HEK293 (cell line): ENCODE measurements around the gene CHCHD6.
A peak's percentile ranks its signal among the peaks of the same experiment; 100 is the strongest.

Experiments
- CTCF ChIA-PET: fragments of 350-600 bp; formaldehyde crosslinking; extraction: SDS; loops from one replicate; lab custom pipeline; 2021; ENCODE audit warnings: antibody characterized with exemption; lab: Yijun Ruan, JAX
- POLR2A ChIA-PET: fragments of 300-600 bp; formaldehyde crosslinking; extraction: SDS; loops from one replicate; lab custom pipeline; 2020; ENCODE audit warnings: antibody characterized with exemption, inconsistent platforms; lab: Yijun Ruan, JAX
- H3K27ac ChIP-seq: fragments of 200-500 bp; sonication (Bioruptor generic); 2 replicates; pipeline ENCODE4 v1.5.1; 2014; ENCODE audit warnings: low read depth, low read length, control low read depth, inconsistent platforms; ENCODE audit errors: extremely low read depth
- H3K36me3 ChIP-seq, 2 experiments: fragments of 200-500 bp in 1 of 2; sonication (Bioruptor generic) in 1 of 2; 1 replicate in 1 of 2; 2 replicates in 1 of 2; pipeline ENCODE4 v1.5.1; 2014 to 2017; ENCODE audit warnings: inconsistent platforms in 2 of 2, low read length in 2 of 2; ENCODE audit not compliant: control insufficient read depth in 2 of 2, insufficient read depth in 1 of 2
- H3K4me1 ChIP-seq: fragments of 200-500 bp; sonication (Bioruptor generic); 2 replicates; pipeline ENCODE4 v1.5.1; 2014; ENCODE audit warnings: mild to moderate bottlenecking, low read length, inconsistent platforms; ENCODE audit not compliant: control insufficient read depth, insufficient read depth
- H3K4me3 ChIP-seq: 2 replicates; pipeline ENCODE4 v1.5.1; 2011; ENCODE audit warnings: low read depth, mild to moderate bottlenecking, control low read depth, low read length, moderate library complexity
- H3K9me3 ChIP-seq: fragments of 200-500 bp; sonication (Bioruptor generic); 2 replicates; pipeline ENCODE4 v1.5.1; 2014; ENCODE audit warnings: low read depth, low read length, inconsistent platforms; ENCODE audit not compliant: control insufficient read depth, insufficient read depth
- EGR2 ChIP-seq: fragments of 450-650 bp; formaldehyde crosslinking; IDR thresholded peaks from 2 replicates; pipeline ENCODE4 v1.5.1; 2016; ENCODE audit warnings: low read depth, missing biosample characterization, missing genetic modification characterization
- FEZF1 ChIP-seq: fragments of 450-650 bp; formaldehyde crosslinking; IDR thresholded peaks from 2 replicates; pipeline ENCODE4 v1.5.1; 2016; ENCODE audit warnings: missing biosample characterization, missing genetic modification characterization
- GLI2 ChIP-seq: fragments of 450-650 bp; formaldehyde crosslinking; IDR thresholded peaks from 2 replicates; pipeline ENCODE4; 2017; ENCODE audit warnings: missing biosample characterization, missing genetic modification characterization, low read depth, borderline replicate concordance
- INSM2 ChIP-seq: fragments of 450-650 bp; formaldehyde crosslinking; IDR thresholded peaks from 2 replicates; pipeline ENCODE4 v1.5.1; 2016; ENCODE audit warnings: missing biosample characterization, missing genetic modification characterization
- KLF1 ChIP-seq: fragments of 450-650 bp; formaldehyde crosslinking; IDR thresholded peaks from 2 replicates; pipeline ENCODE4 v1.5.1; 2016; ENCODE audit warnings: missing biosample characterization, missing genetic modification characterization
- TRIM28 ChIP-seq: IDR thresholded peaks from 2 replicates; pipeline ENCODE4 v1.6.1; 2011; ENCODE audit warnings: low read length, control low read depth, borderline replicate concordance
- ZBTB7A ChIP-seq: fragments of 450-650 bp; formaldehyde crosslinking; IDR thresholded peaks from 2 replicates; pipeline ENCODE4 v1.5.1; 2016; ENCODE audit warnings: low read depth, missing biosample characterization, missing genetic modification characterization
- ZNF16 ChIP-seq: fragments of 450-650 bp; formaldehyde crosslinking; IDR thresholded peaks from 2 replicates; pipeline ENCODE4 v1.5.1; 2016; ENCODE audit warnings: low read depth, missing biosample characterization, missing genetic modification characterization
- ZNF169 ChIP-seq: fragments of 450-650 bp; formaldehyde crosslinking; IDR thresholded peaks from 2 replicates; pipeline ENCODE4 v1.5.1; 2016; ENCODE audit warnings: missing biosample characterization, missing genetic modification characterization
- ZNF350 ChIP-seq: fragments of 450-650 bp; formaldehyde crosslinking; IDR thresholded peaks from 2 replicates; pipeline ENCODE4 v1.5.0; 2017; ENCODE audit warnings: missing biosample characterization, mild to moderate bottlenecking, missing genetic modification characterization
- ZNF501 ChIP-seq: fragments of 450-650 bp; formaldehyde crosslinking; IDR thresholded peaks from 2 replicates; pipeline ENCODE4 v1.5.1; 2016; ENCODE audit warnings: missing biosample characterization, missing genetic modification characterization
- ZNF548 ChIP-seq: fragments of 450-650 bp; formaldehyde crosslinking; IDR thresholded peaks from 2 replicates; pipeline ENCODE4 v1.5.1; 2016; ENCODE audit warnings: missing biosample characterization, missing genetic modification characterization
- ZNF623 ChIP-seq: fragments of 450-650 bp; formaldehyde crosslinking; IDR thresholded peaks from 2 replicates; pipeline ENCODE4 v1.5.1; 2016; ENCODE audit warnings: missing biosample characterization, missing genetic modification characterization
- ZNF654 ChIP-seq: fragments of 450-650 bp; formaldehyde crosslinking; IDR thresholded peaks from 2 replicates; pipeline ENCODE4 v1.5.1; 2016; ENCODE audit warnings: low read depth, missing biosample characterization, missing genetic modification characterization
- ZNF660 ChIP-seq: fragments of 450-650 bp; IDR thresholded peaks from 2 replicates; pipeline ENCODE4 v1.5.1; 2018; ENCODE audit warnings: missing biosample characterization, mild to moderate bottlenecking, missing genetic modification characterization
- ZNF704 ChIP-seq: fragments of 450-650 bp; formaldehyde crosslinking; IDR thresholded peaks from 2 replicates; pipeline ENCODE4 v1.5.1; 2016; ENCODE audit warnings: missing biosample characterization, missing genetic modification characterization
- ZSCAN16 ChIP-seq: fragments of 450-650 bp; formaldehyde crosslinking; IDR thresholded peaks from 2 replicates; pipeline ENCODE4 v1.5.1; 2016; ENCODE audit warnings: missing biosample characterization, missing genetic modification characterization
- TF ChIP-seq, protein P1 (sequence below): fragments of 450-650 bp; formaldehyde crosslinking; IDR thresholded peaks from 2 replicates; pipeline ENCODE4 v1.5.1; 2017; ENCODE audit warnings: missing biosample characterization, missing genetic modification characterization
- TF ChIP-seq, protein P2 (sequence below): sonication (generic); formaldehyde crosslinking; IDR thresholded peaks from 2 replicates; pipeline ENCODE4 v1.8.1; 2022; ENCODE audit warnings: mild to moderate bottlenecking, moderate library complexity, missing genetic modification reagents

Gene CHCHD6

GRCh38 chr3:126747768-126748167, 43.7 kb downstream of the CHCHD6 start:
- H3K27ac ChIP-seq: no peak overlapping the region
- no peaks in the 10 kb centered on the region for H3K9me3 ChIP-seq
- CTCF ChIA-PET: interaction anchor here (0.6 to 0.9 kb wide), 3 partner anchors 10 to 229 kb away, joined by 3 read pairs; no protein-coding TSS in a partner anchor
- H3K36me3 ChIP-seq: no peaks in the 10 kb centered on the region
- H3K4me3 ChIP-seq: no peak overlapping the region
- H3K4me1 ChIP-seq: no peaks in the 10 kb centered on the region
- TF ChIP-seq EGR2 (tag by site-specific recombination) (no peak), ZNF16 (tag by site-specific recombination) (no peak), ZBTB7A (tag by site-specific recombination) (no peak), INSM2 (tag by site-specific recombination) (no peak), ZSCAN16 (tag by site-specific recombination) (no peak), ZNF169 (tag by site-specific recombination) (no peak), FEZF1 (tag by site-specific recombination) (no peak), ZNF350 (no peak), ZNF548 (no peak), ZNF660 (no peak), ZNF654 (tag by site-specific recombination) (no peak)
- TF ChIP-seq, protein P1, sequence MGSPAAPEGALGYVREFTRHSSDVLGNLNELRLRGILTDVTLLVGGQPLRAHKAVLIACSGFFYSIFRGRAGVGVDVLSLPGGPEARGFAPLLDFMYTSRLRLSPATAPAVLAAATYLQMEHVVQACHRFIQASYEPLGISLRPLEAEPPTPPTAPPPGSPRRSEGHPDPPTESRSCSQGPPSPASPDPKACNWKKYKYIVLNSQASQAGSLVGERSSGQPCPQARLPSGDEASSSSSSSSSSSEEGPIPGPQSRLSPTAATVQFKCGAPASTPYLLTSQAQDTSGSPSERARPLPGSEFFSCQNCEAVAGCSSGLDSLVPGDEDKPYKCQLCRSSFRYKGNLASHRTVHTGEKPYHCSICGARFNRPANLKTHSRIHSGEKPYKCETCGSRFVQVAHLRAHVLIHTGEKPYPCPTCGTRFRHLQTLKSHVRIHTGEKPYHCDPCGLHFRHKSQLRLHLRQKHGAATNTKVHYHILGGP (tag by site-specific recombination): no peak
- POLR2A ChIA-PET: no interaction called here

- no peaks in the 10 kb centered on the region for H3K9me3 ChIP-seq
- ChIA-PET CTCF (interaction anchor here (0.6 to 0.7 kb wide), 3 partner anchors 9 to 297 kb away, joined by 3 to 4 read pairs (median 3); no protein-coding TSS in a partner anchor), POLR2A (no interaction called here)
- H3K4me3 ChIP-seq: no peak overlapping the region
- no peaks in the 10 kb centered on the region for H3K36me3 ChIP-seq
- H3K27ac ChIP-seq: no peak overlapping the region
- H3K4me1 ChIP-seq: no peaks in the 10 kb centered on the region
- peak; percentile 54 for TF ChIP-seq KLF1 (tag by site-specific recombination)
- no peak for TF ChIP-seq ZNF704
- no peak for TF ChIP-seq ZNF501 (tag by site-specific recombination)
These were observed 44.9 kb downstream of the CHCHD6 start for GRCh38 chr3:126748701-126749546.

GRCh38 chr3:126749547-126749875, 45.5 kb downstream of the CHCHD6 start:
- Histone ChIP-seq H3K36me3 (no peaks in the 10 kb centered on the region), H3K27ac (no peak overlapping the region), H3K4me1 (no peaks in the 10 kb centered on the region), H3K4me3 (no peak overlapping the region), H3K9me3 (no peaks in the 10 kb centered on the region)
- ChIA-PET POLR2A (no interaction called here), CTCF (interaction anchor here (0.6 to 0.7 kb wide), 2 partner anchors 10 to 273 kb away, joined by 3 to 7 read pairs; no protein-coding TSS in a partner anchor)
- TF ChIP-seq ZNF623 (tag by site-specific recombination): no peak
- TF ChIP-seq, protein P2, sequence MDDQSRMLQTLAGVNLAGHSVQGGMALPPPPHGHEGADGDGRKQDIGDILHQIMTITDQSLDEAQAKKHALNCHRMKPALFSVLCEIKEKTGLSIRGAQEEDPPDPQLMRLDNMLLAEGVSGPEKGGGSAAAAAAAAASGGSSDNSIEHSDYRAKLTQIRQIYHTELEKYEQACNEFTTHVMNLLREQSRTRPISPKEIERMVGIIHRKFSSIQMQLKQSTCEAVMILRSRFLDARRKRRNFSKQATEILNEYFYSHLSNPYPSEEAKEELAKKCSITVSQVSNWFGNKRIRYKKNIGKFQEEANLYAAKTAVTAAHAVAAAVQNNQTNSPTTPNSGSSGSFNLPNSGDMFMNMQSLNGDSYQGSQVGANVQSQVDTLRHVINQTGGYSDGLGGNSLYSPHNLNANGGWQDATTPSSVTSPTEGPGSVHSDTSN (CRISPR knock-in tag): no peak
- TF ChIP-seq GLI2: no peak
- no peak for TF ChIP-seq TRIM28
